ENCODE results near the gene ACD. TPM values are rescaled to one million over a fixed set of nuclear protein-coding genes. Genes with fewer than 3 reads are reported as not detected.
A peak's percentile ranks its signal among the peaks of the same experiment; 100 is the strongest.

The ACD gene
- total RNA-seq, 4 donors from 2014 or later = 17.8 to 33.4 (median 29.8) TPM

DNA sequence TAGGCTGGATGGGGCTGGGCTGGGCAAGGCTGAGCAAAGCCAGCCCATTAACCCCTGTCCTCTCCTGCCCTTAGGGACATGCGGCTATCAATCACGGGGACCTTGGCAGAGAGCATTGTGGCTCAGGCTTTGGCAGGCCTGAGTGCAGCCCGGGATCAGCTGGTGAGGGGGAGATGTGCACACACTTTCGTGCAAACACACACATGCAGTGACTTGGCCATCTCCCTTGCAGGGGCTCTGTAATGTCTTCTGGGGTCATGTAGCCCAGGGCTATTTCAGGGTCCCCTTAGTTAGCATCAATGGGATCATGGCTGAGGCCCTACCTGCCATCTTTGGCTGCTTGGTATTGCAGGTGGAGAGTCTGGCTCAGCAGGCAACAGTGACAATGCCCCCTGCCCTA, 8.2 kb downstream of the ACD start:
- H3K27ac ChIP-seq = no peak overlapping the region
- peaks cover 0 to 13% of the 10 kb centered on the region in 2 donors for H3K4me1 ChIP-seq
- no peaks in the 10 kb centered on the region for H3K9me3 ChIP-seq
- intact Hi-C loops (cut with DNase I; ENCODE audit: low total_unique reads) = no loop called here
- H3K27me3 ChIP-seq = peaks cover 30 to 36% of the 10 kb centered on the region in 2 donors
- H3K36me3 ChIP-seq = no peaks in the 10 kb centered on the region
- TF ChIP-seq, protein P1, sequence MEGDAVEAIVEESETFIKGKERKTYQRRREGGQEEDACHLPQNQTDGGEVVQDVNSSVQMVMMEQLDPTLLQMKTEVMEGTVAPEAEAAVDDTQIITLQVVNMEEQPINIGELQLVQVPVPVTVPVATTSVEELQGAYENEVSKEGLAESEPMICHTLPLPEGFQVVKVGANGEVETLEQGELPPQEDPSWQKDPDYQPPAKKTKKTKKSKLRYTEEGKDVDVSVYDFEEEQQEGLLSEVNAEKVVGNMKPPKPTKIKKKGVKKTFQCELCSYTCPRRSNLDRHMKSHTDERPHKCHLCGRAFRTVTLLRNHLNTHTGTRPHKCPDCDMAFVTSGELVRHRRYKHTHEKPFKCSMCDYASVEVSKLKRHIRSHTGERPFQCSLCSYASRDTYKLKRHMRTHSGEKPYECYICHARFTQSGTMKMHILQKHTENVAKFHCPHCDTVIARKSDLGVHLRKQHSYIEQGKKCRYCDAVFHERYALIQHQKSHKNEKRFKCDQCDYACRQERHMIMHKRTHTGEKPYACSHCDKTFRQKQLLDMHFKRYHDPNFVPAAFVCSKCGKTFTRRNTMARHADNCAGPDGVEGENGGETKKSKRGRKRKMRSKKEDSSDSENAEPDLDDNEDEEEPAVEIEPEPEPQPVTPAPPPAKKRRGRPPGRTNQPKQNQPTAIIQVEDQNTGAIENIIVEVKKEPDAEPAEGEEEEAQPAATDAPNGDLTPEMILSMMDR (IDR thresholded peaks at IDR 0.05) = no peak
- TF ChIP-seq POLR2A (IDR thresholded peaks at IDR 0.05) = no peak
- no peak overlapping the region for H3K4me3 ChIP-seq
- no peak for DNase-seq

DNA sequence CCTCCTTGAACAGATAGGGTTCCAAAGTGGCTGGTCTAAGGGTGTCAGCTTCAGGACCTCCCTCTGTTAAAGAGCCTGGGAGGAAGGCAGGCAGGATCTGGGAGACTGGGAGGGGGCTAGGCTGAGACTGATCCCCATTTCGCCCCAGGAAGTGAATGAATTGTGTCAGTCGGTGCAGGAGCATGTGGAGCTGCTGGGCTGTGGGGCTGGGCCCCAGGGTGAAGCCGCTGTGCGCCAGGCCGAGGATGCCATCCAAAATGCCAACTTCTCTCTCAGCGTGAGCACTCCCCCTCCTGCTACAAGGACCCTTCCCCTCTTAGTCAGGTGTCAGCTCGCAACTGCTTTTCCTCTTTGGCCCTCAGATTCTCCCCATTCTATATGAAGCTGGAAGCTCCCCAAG, 9.0 kb downstream of the ACD start:
- Histone ChIP-seq H3K4me3 (no peak overlapping the region), H3K4me1 (peaks cover 0 to 13% of the 10 kb centered on the region in 2 donors), H3K9me3 (no peaks in the 10 kb centered on the region), H3K27me3 (peaks cover 30 to 37% of the 10 kb centered on the region in 2 donors), H3K27ac (no peak overlapping the region), H3K36me3 (no peaks in the 10 kb centered on the region)
- TF ChIP-seq, protein P1 (IDR thresholded peaks at IDR 0.05) = no peak
- no peak for TF ChIP-seq POLR2A (IDR thresholded peaks at IDR 0.05)
- intact Hi-C loops (cut with DNase I; ENCODE audit: low total_unique reads) = no loop called here
- DNase-seq = peak in 1 of 2 donors; percentile 9

DNA sequence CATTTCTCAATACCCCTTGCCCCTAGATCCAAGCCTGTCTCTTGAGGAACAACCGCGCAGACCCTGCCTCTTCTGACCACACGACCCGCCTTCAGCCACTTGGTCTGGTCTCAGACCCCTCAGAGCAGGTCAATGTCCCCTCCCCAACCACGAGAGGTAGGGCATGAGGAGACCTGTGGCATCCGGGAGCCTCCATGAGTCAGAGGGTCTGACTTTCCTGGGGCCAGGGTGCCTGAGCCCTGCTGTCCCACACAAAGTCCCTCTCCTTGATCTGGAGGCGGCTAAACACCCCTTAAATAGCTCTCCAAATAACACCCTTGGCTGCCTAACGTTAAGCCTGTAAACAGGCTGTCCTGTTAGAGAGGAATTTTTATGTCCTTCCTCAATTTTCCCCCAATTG, 10.0 kb downstream of the ACD start:
- intact Hi-C loops (cut with DNase I; ENCODE audit: low total_unique reads) = no loop called here
- Histone ChIP-seq H3K27me3 (peaks cover 33 to 46% of the 10 kb centered on the region in 2 donors), H3K27ac (no peak overlapping the region), H3K36me3 (no peaks in the 10 kb centered on the region), H3K4me1 (peaks cover 0 to 15% of the 10 kb centered on the region in 2 donors), H3K9me3 (no peaks in the 10 kb centered on the region), H3K4me3 (no peak overlapping the region)
- no peak for DNase-seq
- TF ChIP-seq, protein P1 (IDR thresholded peaks at IDR 0.05) = no peak
- TF ChIP-seq POLR2A (IDR thresholded peaks at IDR 0.05) = no peak

DNA sequence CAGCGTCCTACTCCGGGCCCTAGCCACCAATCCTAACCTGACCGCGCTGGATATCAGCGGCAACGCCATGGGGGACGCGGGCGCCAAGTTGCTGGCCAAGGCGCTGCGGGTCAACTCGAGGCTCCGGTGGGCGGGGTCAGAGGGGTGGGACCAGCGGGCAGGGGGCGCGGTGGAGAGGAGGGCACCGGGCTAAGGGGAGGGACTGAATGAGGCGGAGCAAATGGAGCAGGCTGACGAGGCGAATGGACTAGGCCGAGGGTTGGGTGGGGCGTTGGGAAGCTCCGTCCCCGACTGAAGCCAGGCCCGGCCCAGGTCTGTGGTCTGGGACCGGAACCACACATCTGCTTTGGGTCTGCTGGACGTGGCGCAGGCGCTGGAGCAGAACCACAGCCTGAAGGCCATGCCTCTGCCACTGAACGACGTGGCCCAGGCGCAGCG, 10.5 kb downstream of the ACD start:
- Histone ChIP-seq H3K4me3 (no peak overlapping the region), H3K9me3 (no peaks in the 10 kb centered on the region), H3K27ac (no peak overlapping the region), H3K36me3 (no peaks in the 10 kb centered on the region), H3K4me1 (peaks cover 0 to 18% of the 10 kb centered on the region in 2 donors), H3K27me3 (peaks cover 33 to 41% of the 10 kb centered on the region in 2 donors)
- DNase-seq = no peak
- no peak for TF ChIP-seq POLR2A (IDR thresholded peaks at IDR 0.05)
- TF ChIP-seq, protein P1 (IDR thresholded peaks at IDR 0.05) = no peak
- intact Hi-C loops (cut with DNase I; ENCODE audit: low total_unique reads) = no loop called here

DNA sequence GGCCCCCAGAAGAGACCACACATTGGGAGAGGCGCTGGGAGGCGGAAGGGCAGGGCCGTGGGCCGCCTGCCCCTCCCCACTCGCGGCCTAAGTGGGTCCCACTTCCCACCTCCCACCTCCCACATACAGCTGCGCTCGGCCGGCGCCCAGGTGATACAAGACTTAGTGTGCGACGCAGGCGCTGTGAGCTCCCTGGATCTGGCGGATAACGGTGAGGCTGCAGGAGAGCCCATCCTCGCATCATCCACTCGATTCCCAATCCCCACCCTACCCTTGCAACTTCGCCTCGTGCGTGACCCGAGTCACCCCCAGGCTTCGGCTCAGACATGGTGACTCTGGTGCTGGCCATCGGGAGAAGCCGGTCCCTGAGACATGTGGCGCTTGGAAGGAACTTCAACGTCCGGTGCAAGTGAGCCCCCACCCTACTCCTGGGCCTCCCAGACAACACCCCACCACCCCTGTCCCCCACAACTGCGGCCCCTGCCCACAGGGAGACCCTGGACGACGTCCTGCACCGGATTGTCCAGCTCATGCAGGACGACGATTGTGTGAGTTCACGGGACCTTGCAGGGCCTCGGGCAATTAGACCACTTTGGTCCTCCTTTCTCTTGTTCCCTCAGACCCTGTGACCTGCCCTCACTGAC, 11.2 kb downstream of the ACD start:
- Histone ChIP-seq H3K27me3 (peaks cover 32 to 35% of the 10 kb centered on the region in 2 donors), H3K27ac (no peak overlapping the region), H3K4me1 (peaks cover 0 to 18% of the 10 kb centered on the region in 2 donors), H3K36me3 (no peaks in the 10 kb centered on the region), H3K4me3 (no peak overlapping the region), H3K9me3 (no peaks in the 10 kb centered on the region)
- no peak for TF ChIP-seq POLR2A (IDR thresholded peaks at IDR 0.05)
- DNase-seq = no peak
- intact Hi-C loops (cut with DNase I; ENCODE audit: low total_unique reads) = no loop called here
